SH-SY5Y (cell line): ENCODE data around the gene WFDC2.

Source experiments
- GATA2 ChIP-seq: IDR thresholded peaks from 2 replicates; pipeline ENCODE4 v1.6.1; 2011; ENCODE audit warnings: mild to moderate bottlenecking, low read depth, low read length
- GATA3 ChIP-seq: IDR thresholded peaks from 2 replicates; pipeline ENCODE4 v1.6.1; 2011; ENCODE audit warnings: low read depth, mild to moderate bottlenecking, low read length, moderate library complexity

DNA sequence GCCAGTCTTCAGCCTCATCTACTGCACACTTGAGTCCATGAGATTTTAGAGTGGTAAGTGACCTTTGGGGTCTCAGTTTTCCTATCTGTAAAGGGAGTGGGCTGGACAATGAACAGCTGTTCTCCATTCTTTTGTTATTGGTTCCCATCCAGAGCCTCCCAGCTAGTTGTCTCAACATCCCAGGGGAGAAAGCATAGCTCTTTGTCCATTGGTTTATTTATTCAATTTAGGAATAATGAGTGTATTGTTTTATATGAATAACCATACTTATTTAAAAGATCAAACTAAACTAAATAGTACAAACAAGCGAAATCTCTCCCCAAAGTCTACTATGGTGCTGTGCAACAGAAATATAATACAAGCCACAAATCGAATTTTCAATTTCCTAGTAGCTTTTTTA, 39.9 kb upstream of the WFDC2 start:
- TF ChIP-seq GATA2, result no peak
- TF ChIP-seq GATA3, result no peak
